Measurements from ENCODE around the gene PSMB3.

PSMB3 gene

GRCh38 chr17:38738686-38739085 lies 13.9 kb upstream of the PSMB3 start:
- Histone ChIP-seq H3K4me3 (ENCODE audit: low read depth, low read length) (no peak overlapping the region), H3K27me3 (no peaks in the 10 kb centered on the region), H3K36me3 (peaks cover 62% of the 10 kb centered on the region), H3K9me3 (no peaks in the 10 kb centered on the region), H3K4me1 (peaks cover 27% of the 10 kb centered on the region)
- no peak for DNase-seq
- no peak for TF ChIP-seq CTCF (IDR thresholded peaks at IDR 0.05; ENCODE audit: low read depth, low read length)

- peaks cover 30% of the 10 kb centered on the region for H3K4me1 ChIP-seq
- no peak for TF ChIP-seq CTCF (IDR thresholded peaks at IDR 0.05; ENCODE audit: low read depth, low read length)
- peaks cover 60% of the 10 kb centered on the region for H3K36me3 ChIP-seq
- no peaks in the 10 kb centered on the region for H3K27me3 ChIP-seq
- no peak overlapping the region for H3K4me3 ChIP-seq (ENCODE audit: low read depth, low read length)
- H3K9me3 ChIP-seq, result no peaks in the 10 kb centered on the region
- no peak for DNase-seq
Measured at GRCh38 chr17:38739305-38739704, 13.2 kb upstream of the PSMB3 start.

- H3K9me3 ChIP-seq, result no peaks in the 10 kb centered on the region
- no peak for DNase-seq
- peaks cover 35% of the 10 kb centered on the region for H3K4me1 ChIP-seq
- H3K27me3 ChIP-seq, result no peaks in the 10 kb centered on the region
- no peak for TF ChIP-seq CTCF (IDR thresholded peaks at IDR 0.05; ENCODE audit: low read depth, low read length)
- peaks cover 53% of the 10 kb centered on the region for H3K36me3 ChIP-seq
- H3K4me3 ChIP-seq (ENCODE audit: low read depth, low read length), result no peak overlapping the region
Measured at GRCh38 chr17:38740044-38740443, 12.5 kb upstream of the PSMB3 start.

- Histone ChIP-seq H3K4me3 (ENCODE audit: low read depth, low read length) (no peak overlapping the region), H3K9me3 (no peaks in the 10 kb centered on the region), H3K36me3 (peaks cover 46% of the 10 kb centered on the region), H3K27me3 (no peaks in the 10 kb centered on the region), H3K4me1 (peaks cover 35% of the 10 kb centered on the region)
- no peak for DNase-seq
- TF ChIP-seq CTCF (IDR thresholded peaks at IDR 0.05; ENCODE audit: low read depth, low read length), result no peak
Measured at GRCh38 chr17:38740806-38741205, 11.7 kb upstream of the PSMB3 start.

GRCh38 chr17:38741461-38741860 lies 11.1 kb upstream of the PSMB3 start:
- no peak for DNase-seq
- Histone ChIP-seq H3K9me3 (no peaks in the 10 kb centered on the region), H3K36me3 (peaks cover 39% of the 10 kb centered on the region), H3K4me1 (peaks cover 37% of the 10 kb centered on the region), H3K27me3 (no peaks in the 10 kb centered on the region), H3K4me3 (ENCODE audit: low read depth, low read length) (no peak overlapping the region; the same call in 1 of the 2 replicates)
- no peak for TF ChIP-seq CTCF (IDR thresholded peaks at IDR 0.05; ENCODE audit: low read depth, low read length)

GRCh38 chr17:38741921-38742410 lies 10.6 kb upstream of the PSMB3 start:
- peaks cover 34% of the 10 kb centered on the region for H3K36me3 ChIP-seq
- H3K4me1 ChIP-seq, result peaks cover 37% of the 10 kb centered on the region
- peak overlapping the region; percentile 19; the same call in 1 of the 2 replicates for H3K4me3 ChIP-seq (ENCODE audit: low read depth, low read length)
- TF ChIP-seq CTCF (IDR thresholded peaks at IDR 0.05; ENCODE audit: low read depth, low read length), result no peak
- no peaks in the 10 kb centered on the region for H3K9me3 ChIP-seq
- DNase-seq, result no peak
- no peaks in the 10 kb centered on the region for H3K27me3 ChIP-seq
